ENCODE data around the gene POPDC2.

DNA sequence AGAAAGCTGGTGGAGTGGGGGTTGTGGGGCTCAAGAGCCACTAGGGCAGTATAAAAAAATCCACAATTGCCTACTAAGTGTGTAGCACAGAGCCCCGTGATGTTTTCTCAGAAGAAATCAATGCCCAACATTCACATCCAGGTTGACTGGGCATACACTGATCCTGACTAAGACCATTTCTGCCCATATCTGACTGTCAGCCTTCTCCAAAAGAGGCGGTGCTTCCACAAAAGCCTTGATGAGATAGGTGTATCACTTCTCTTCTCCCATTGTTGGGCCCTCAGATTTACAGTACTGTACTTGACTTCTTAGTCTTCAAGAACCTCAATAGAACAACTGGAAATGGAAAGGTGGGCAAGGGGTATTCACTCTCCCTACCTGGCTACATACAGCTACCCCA is 1.4 kb downstream of the POPDC2 start:
- TF ChIP-seq TAF1 (IDR thresholded peaks at IDR 0.05; ENCODE audit: borderline replicate concordance, insufficient read depth, low read length): no peak
- no peak for TF ChIP-seq SIN3A (IDR thresholded peaks at IDR 0.05; ENCODE audit: borderline replicate concordance, insufficient read depth, low read length)
- TF ChIP-seq, protein P1, sequence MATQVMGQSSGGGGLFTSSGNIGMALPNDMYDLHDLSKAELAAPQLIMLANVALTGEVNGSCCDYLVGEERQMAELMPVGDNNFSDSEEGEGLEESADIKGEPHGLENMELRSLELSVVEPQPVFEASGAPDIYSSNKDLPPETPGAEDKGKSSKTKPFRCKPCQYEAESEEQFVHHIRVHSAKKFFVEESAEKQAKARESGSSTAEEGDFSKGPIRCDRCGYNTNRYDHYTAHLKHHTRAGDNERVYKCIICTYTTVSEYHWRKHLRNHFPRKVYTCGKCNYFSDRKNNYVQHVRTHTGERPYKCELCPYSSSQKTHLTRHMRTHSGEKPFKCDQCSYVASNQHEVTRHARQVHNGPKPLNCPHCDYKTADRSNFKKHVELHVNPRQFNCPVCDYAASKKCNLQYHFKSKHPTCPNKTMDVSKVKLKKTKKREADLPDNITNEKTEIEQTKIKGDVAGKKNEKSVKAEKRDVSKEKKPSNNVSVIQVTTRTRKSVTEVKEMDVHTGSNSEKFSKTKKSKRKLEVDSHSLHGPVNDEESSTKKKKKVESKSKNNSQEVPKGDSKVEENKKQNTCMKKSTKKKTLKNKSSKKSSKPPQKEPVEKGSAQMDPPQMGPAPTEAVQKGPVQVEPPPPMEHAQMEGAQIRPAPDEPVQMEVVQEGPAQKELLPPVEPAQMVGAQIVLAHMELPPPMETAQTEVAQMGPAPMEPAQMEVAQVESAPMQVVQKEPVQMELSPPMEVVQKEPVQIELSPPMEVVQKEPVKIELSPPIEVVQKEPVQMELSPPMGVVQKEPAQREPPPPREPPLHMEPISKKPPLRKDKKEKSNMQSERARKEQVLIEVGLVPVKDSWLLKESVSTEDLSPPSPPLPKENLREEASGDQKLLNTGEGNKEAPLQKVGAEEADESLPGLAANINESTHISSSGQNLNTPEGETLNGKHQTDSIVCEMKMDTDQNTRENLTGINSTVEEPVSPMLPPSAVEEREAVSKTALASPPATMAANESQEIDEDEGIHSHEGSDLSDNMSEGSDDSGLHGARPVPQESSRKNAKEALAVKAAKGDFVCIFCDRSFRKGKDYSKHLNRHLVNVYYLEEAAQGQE (IDR thresholded peaks at IDR 0.05; ENCODE audit: insufficient read depth in 1 of 2, low read depth in 2 of 2, low read length in 2 of 2): no peak
- TF ChIP-seq POLR2AphosphoS5 (IDR thresholded peaks at IDR 0.05; ENCODE audit: low read depth, low read length): no peak
- TF ChIP-seq FOXP2 (optimal IDR thresholded peaks at IDR 0.05; ENCODE audit: borderline replicate concordance, extremely low read depth, extremely low read length, insufficient read depth): no peak

Measured in PFSK-1 (cell line).